HepG2 (cell line): ENCODE data around the gene SSR2. TPM values are rescaled to one million over a fixed set of nuclear protein-coding genes. Genes with fewer than 3 reads are reported as not detected.
A peak's percentile ranks its signal among the peaks of the same experiment; 100 is the strongest.

ENCODE experiments used
- ATAC-seq: fragments of 200-7000 bp; cut with Tn5 transposase; 3 replicates; pipeline ENCODE4 v1.9.1; 2020; ENCODE audit warnings: mild to moderate bottlenecking, moderate library complexity
- BruUV-seq: library from RNA; stranded (reverse); fragments of 400-500 nt; replicated peaks from 2 replicates; lab custom pipeline; 2021; lab: Mats Ljungman, UMichigan
- CTCF ChIA-PET: fragments of 300-600 bp; formaldehyde crosslinking; extraction: SDS; loops from one replicate; lab custom pipeline; 2021; ENCODE audit warnings: low total read pairs, inconsistent platforms, low intra/inter-chr PET ratio; lab: Yijun Ruan, JAX
- POLR2A ChIA-PET: fragments of 350-600 bp; sonication (Branson Sonifier 250); formaldehyde crosslinking; loops from one replicate; lab custom pipeline; 2020; ENCODE audit warnings: antibody characterized with exemption, inconsistent platforms; lab: Yijun Ruan, JAX
- DNase-seq: peaks from one replicate; pipeline ENCODE4 v3.0.0-alpha.2; 2015; ENCODE audit warnings: low spot score
- FAIRE-seq: peaks from 3 replicates; lab custom pipeline; 2011; peaks lifted over from hg19 to GRCh38; lab: Jason Lieb, UNC
- H2AFZ ChIP-seq: one replicate; pipeline ENCODE4 v1.6.1; 2011; ENCODE audit warnings: low read length, inconsistent platforms
- H3K27ac ChIP-seq: fragments of 300-600 bp; 3 replicates; pipeline ENCODE4 v1.8.0; 2011; ENCODE audit warnings: mixed run types, mild to moderate bottlenecking, mixed read lengths, low read length, inconsistent platforms; ENCODE audit not compliant: insufficient read depth; ENCODE audit errors: extremely low read length
- H3K27me3 ChIP-seq, 2 experiments: fragments of 200-600 bp in 1 of 2; 2 replicates in 1 of 2; 3 replicates in 1 of 2; pipeline versions ENCODE4 v1.6.0 to v1.8.0; 2011; ENCODE audit warnings: low read length in 2 of 2, mild to moderate bottlenecking in 2 of 2, moderate library complexity in 2 of 2, inconsistent platforms in 1 of 2; ENCODE audit not compliant: insufficient read depth in 2 of 2, control insufficient read depth in 1 of 2
- H3K36me3 ChIP-seq, 2 experiments: fragments of 200-600 bp in 1 of 2; replicated peaks in 1 of 2; 2 replicates in 1 of 2; 3 replicates in 1 of 2; pipeline versions ENCODE4 v1.5.1 to v1.8.0; 2011; ENCODE audit warnings: low read length in 2 of 2, inconsistent platforms in 1 of 2; ENCODE audit not compliant: insufficient read depth in 2 of 2, control insufficient read depth in 1 of 2
- H3K4me1 ChIP-seq: 2 replicates; pipeline ENCODE4 v1.5.1; 2012; ENCODE audit warnings: low read length, inconsistent platforms; ENCODE audit not compliant: insufficient read depth
- H3K4me2 ChIP-seq: 2 replicates; pipeline ENCODE4 v1.6.0; 2011; ENCODE audit warnings: low read depth, low read length, inconsistent platforms
- H3K4me3 ChIP-seq, 3 experiments: fragments of 200-600 bp in 1 of 3; sonication (generic), shearing (Covaris generic) in 1 of 3; replicated peaks in 1 of 3; 2 replicates each; pipeline ENCODE4 v1.5.1; 2011 to 2016; ENCODE audit warnings: low read length in 3 of 3, inconsistent platforms in 2 of 3, low read depth in 2 of 3, mild to moderate bottlenecking in 2 of 3, control low read depth in 1 of 3, mixed read lengths in 1 of 3; ENCODE audit not compliant: insufficient read depth in 1 of 3
- H3K79me2 ChIP-seq: one replicate; pipeline ENCODE4 v1.6.1; 2011; ENCODE audit warnings: low read length, inconsistent platforms; ENCODE audit not compliant: insufficient read depth
- H3K9ac ChIP-seq: 2 replicates; pipeline ENCODE4 v1.6.0; 2011; ENCODE audit warnings: mild to moderate bottlenecking, low read depth, low read length, inconsistent platforms; ENCODE audit not compliant: insufficient read depth
- H3K9me3 ChIP-seq: 2 replicates; pipeline ENCODE4 v1.5.1; 2012; ENCODE audit warnings: mild to moderate bottlenecking, low read length
- H4K20me1 ChIP-seq: 2 replicates; pipeline ENCODE4 v1.6.0; 2011; ENCODE audit warnings: inconsistent platforms, mild to moderate bottlenecking, low read length, moderate library complexity; ENCODE audit not compliant: insufficient read depth
- POLR2G ChIP-seq: fragments of 200-400 bp; formaldehyde crosslinking; IDR thresholded peaks from 2 replicates; pipeline ENCODE4 v1.6.1; 2018; ENCODE audit warnings: mild to moderate bottlenecking, low read depth, low read length, moderate library complexity
- SMC3 ChIP-seq: IDR thresholded peaks from 2 replicates; pipeline ENCODE4 v1.6.1; 2011; ENCODE audit warnings: low read length, improper control_type of control experiment
- SYNCRIP ChIP-seq: fragments of 200-400 bp; formaldehyde crosslinking; IDR thresholded peaks from 2 replicates; pipeline ENCODE4 v1.6.1; 2018; ENCODE audit warnings: mild to moderate bottlenecking, low read depth, low read length; ENCODE audit not compliant: insufficient read depth
- WIZ ChIP-seq: sonication (generic); formaldehyde crosslinking; IDR thresholded peaks from 2 replicates; pipeline ENCODE4 v1.5.1; 2020; ENCODE audit warnings: mild to moderate bottlenecking, missing genetic modification reagents
- ZBTB7A ChIP-seq: sonication (generic); formaldehyde crosslinking; IDR thresholded peaks from 2 replicates; pipeline ENCODE4 v1.8.0; 2022; ENCODE audit warnings: mild to moderate bottlenecking, missing genetic modification reagents
- ZNF451 ChIP-seq: sonication (generic); formaldehyde crosslinking; IDR thresholded peaks from 2 replicates; pipeline ENCODE4 v1.5.0; 2020; ENCODE audit warnings: mild to moderate bottlenecking, missing genetic modification reagents
- ZZZ3 ChIP-seq: sonication (generic); formaldehyde crosslinking; IDR thresholded peaks from 2 replicates; pipeline ENCODE4 v1.4.0; 2020; ENCODE audit warnings: missing genetic modification reagents, mild to moderate bottlenecking, borderline replicate concordance
- WGBS: methylation state at CpG from one replicate; pipeline ENCODE4 v1.1.6; 2017; ENCODE audit warnings: low lambda C conversion rate; 5-methylcytosine and 5-hydroxymethylcytosine counted together
- in situ Hi-C: cut with HindIII; loops from 2 replicates; pipeline ENCODE4 v1.10.0; 2017; ENCODE audit warnings: low pct_unique_long_range_greater_than_20kb; ENCODE audit not compliant: extremely low pct_ligation_motif_present
- intact Hi-C: fragments of 100-400 bp; cut with micrococcal nuclease; formaldehyde crosslinking; loops from one replicate; pipeline ENCODE4 v1.10.0; 2022; ENCODE audit not compliant: unreplicated experiment
- polyA plus RNA-seq, 8 experiments: library from polyadenylated mRNA; depleted of rRNA in 3 of 8; stranded (reverse) in 7 of 8; unstranded in 1 of 8; fragments of >200 nt; fragmentation: Illumina TruSeq in 4 of 8; extraction: Trizol in 4 of 8; gene quantifications; 2 replicates each; pipeline versions ENCODE4 v1.2.1 to v1.2.3, GENCODE V29; 2011 to 2016; ENCODE audit warnings: low read depth in 4 of 8, missing spikeins in 1 of 8, mixed read lengths in 1 of 8; ENCODE audit not compliant: insufficient read depth in 1 of 8
- total RNA-seq, 5 experiments: library from RNA; depleted of rRNA; stranded (reverse); fragments of >200 nt; fragmentation: Illumina TruSeq; extraction: Trizol; gene quantifications; 2 replicates each; pipeline ENCODE4 v1.2.3, GENCODE V29; 2016; ENCODE audit warnings: low read depth in 1 of 5
- TF ChIP-seq, protein P1 (sequence below): sonication (generic); formaldehyde crosslinking; IDR thresholded peaks from 2 replicates; pipeline ENCODE4 v1.4.0; 2020; ENCODE audit warnings: missing genetic modification reagents
- TF ChIP-seq, protein P2 (sequence below): sonication (generic); formaldehyde crosslinking; IDR thresholded peaks from 2 replicates; pipeline ENCODE4 v1.9.0; 2022; ENCODE audit warnings: low read depth, missing genetic modification reagents
- TF ChIP-seq, protein P3 (sequence below): sonication (generic); formaldehyde crosslinking; IDR thresholded peaks from 2 replicates; pipeline ENCODE4 v1.5.1; 2020; ENCODE audit warnings: mild to moderate bottlenecking, missing genetic modification reagents, moderate library complexity

Gene SSR2
- total and polyA plus RNA-seq, 2 of the 13 experiments (the other 11 are each of a cell fraction or from before 2014, with no cell fraction given), result 284 to 461 TPM

DNA sequence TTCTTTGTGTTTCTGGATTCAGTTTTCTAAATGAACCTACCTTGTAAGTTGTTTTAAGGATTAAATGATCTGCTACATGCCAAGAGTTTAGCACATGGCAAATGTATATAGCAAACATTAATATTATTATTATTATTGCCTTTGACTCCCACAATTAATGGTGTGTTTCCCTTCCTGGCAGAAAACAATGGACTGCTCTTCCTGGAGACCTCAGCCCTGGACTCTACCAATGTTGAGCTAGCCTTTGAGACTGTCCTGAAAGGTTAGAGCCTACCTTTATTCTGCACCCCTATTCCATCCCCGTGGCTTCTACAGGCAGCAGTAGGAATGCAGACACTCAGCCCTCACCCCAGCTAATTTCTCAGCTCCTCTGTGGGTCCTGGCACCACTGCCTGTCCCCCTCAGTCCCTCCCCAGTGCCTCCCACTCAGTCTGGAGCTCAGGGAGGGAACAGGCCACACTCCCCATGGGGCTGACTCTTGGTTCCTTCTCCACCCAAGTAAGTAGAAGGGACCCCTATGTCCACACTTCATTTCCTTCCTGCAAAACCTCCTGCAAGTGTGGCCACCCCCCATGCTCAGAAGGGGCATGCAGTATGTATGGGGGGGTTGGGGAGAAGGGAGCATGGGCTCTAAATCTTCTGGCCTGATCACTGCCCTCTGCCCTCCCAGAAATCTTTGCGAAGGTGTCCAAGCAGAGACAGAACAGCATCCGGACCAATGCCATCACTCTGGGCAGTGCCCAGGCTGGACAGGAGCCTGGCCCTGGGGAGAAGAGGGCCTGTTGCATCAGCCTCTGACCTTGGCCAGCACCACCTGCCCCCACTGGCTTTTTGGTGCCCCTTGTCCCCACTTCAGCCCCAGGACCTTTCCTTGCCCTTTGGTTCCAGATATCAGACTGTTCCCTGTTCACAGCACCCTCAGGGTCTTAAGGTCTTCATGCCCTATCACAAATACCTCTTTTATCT is 49.0 kb upstream of the SSR2 start:
- POLR2A ChIA-PET, result interaction anchor here (0.9 kb wide), 1 partner anchor 136 kb away, joined by 3 read pairs; the partner anchor contains the start of gene KHDC4
- DNase-seq, result no peak
- WGBS, result 31% methylated on average over 3 of the region's 3 CpGs
- TF ChIP-seq WIZ (CRISPR knock-in tag) (no peak), POLR2G (no peak), ZZZ3 (no peak), ZNF451 (CRISPR knock-in tag) (no peak), SYNCRIP (no peak), ZBTB7A (CRISPR knock-in tag) (0 out of 2 replicates have a peak, but pooled peaks have one; percentile 41), SMC3 (no peak)
- TF ChIP-seq, protein P1, sequence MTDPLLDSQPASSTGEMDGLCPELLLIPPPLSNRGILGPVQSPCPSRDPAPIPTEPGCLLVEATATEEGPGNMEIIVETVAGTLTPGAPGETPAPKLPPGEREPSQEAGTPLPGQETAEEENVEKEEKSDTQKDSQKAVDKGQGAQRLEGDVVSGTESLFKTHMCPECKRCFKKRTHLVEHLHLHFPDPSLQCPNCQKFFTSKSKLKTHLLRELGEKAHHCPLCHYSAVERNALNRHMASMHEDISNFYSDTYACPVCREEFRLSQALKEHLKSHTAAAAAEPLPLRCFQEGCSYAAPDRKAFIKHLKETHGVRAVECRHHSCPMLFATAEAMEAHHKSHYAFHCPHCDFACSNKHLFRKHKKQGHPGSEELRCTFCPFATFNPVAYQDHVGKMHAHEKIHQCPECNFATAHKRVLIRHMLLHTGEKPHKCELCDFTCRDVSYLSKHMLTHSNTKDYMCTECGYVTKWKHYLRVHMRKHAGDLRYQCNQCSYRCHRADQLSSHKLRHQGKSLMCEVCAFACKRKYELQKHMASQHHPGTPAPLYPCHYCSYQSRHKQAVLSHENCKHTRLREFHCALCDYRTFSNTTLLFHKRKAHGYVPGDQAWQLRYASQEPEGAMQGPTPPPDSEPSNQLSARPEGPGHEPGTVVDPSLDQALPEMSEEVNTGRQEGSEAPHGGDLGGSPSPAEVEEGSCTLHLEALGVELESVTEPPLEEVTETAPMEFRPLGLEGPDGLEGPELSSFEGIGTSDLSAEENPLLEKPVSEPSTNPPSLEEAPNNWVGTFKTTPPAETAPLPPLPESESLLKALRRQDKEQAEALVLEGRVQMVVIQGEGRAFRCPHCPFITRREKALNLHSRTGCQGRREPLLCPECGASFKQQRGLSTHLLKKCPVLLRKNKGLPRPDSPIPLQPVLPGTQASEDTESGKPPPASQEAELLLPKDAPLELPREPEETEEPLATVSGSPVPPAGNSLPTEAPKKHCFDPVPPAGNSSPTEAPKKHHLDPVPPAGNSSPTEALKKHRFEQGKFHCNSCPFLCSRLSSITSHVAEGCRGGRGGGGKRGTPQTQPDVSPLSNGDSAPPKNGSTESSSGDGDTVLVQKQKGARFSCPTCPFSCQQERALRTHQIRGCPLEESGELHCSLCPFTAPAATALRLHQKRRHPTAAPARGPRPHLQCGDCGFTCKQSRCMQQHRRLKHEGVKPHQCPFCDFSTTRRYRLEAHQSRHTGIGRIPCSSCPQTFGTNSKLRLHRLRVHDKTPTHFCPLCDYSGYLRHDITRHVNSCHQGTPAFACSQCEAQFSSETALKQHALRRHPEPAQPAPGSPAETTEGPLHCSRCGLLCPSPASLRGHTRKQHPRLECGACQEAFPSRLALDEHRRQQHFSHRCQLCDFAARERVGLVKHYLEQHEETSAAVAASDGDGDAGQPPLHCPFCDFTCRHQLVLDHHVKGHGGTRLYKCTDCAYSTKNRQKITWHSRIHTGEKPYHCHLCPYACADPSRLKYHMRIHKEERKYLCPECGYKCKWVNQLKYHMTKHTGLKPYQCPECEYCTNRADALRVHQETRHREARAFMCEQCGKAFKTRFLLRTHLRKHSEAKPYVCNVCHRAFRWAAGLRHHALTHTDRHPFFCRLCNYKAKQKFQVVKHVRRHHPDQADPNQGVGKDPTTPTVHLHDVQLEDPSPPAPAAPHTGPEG (CRISPR knock-in tag), result no peak
- TF ChIP-seq, protein P2, sequence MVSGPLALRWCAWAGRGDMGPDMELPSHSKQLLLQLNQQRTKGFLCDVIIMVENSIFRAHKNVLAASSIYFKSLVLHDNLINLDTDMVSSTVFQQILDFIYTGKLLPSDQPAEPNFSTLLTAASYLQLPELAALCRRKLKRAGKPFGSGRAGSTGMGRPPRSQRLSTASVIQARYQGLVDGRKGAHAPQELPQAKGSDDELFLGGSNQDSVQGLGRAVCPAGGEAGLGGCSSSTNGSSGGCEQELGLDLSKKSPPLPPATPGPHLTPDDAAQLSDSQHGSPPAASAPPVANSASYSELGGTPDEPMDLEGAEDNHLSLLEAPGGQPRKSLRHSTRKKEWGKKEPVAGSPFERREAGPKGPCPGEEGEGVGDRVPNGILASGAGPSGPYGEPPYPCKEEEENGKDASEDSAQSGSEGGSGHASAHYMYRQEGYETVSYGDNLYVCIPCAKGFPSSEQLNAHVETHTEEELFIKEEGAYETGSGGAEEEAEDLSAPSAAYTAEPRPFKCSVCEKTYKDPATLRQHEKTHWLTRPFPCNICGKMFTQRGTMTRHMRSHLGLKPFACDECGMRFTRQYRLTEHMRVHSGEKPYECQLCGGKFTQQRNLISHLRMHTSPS (CRISPR knock-in tag), result 0 out of 2 replicates have a peak, but pooled peaks have one; percentile 24
- TF ChIP-seq, protein P3, sequence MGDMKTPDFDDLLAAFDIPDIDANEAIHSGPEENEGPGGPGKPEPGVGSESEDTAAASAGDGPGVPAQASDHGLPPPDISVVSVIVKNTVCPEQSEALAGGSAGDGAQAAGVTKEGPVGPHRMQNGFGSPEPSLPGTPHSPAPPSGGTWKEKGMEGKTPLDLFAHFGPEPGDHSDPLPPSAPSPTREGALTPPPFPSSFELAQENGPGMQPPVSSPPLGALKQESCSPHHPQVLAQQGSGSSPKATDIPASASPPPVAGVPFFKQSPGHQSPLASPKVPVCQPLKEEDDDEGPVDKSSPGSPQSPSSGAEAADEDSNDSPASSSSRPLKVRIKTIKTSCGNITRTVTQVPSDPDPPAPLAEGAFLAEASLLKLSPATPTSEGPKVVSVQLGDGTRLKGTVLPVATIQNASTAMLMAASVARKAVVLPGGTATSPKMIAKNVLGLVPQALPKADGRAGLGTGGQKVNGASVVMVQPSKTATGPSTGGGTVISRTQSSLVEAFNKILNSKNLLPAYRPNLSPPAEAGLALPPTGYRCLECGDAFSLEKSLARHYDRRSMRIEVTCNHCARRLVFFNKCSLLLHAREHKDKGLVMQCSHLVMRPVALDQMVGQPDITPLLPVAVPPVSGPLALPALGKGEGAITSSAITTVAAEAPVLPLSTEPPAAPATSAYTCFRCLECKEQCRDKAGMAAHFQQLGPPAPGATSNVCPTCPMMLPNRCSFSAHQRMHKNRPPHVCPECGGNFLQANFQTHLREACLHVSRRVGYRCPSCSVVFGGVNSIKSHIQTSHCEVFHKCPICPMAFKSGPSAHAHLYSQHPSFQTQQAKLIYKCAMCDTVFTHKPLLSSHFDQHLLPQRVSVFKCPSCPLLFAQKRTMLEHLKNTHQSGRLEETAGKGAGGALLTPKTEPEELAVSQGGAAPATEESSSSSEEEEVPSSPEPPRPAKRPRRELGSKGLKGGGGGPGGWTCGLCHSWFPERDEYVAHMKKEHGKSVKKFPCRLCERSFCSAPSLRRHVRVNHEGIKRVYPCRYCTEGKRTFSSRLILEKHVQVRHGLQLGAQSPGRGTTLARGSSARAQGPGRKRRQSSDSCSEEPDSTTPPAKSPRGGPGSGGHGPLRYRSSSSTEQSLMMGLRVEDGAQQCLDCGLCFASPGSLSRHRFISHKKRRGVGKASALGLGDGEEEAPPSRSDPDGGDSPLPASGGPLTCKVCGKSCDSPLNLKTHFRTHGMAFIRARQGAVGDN (CRISPR knock-in tag), result peak; percentile 27; the same call in 1 of the 2 replicates

More for the DNA sequence above, 49.0 kb upstream of the SSR2 start:
- no peaks in the 10 kb centered on the region for H3K79me2 ChIP-seq
- H3K27me3 ChIP-seq, result no peaks in the 10 kb centered on the region
- H2AFZ ChIP-seq, result no peak overlapping the region
- no peak overlapping the region for H3K27ac ChIP-seq
- intact Hi-C loops, result loop anchor here (10.0 kb wide), 1 partner anchor 65 kb away; no protein-coding TSS in a partner anchor
- no peaks in the 10 kb centered on the region for H3K9me3 ChIP-seq
- ATAC-seq, result peak; percentile 11; the same call in 2 of the 3 replicates
- H3K4me2 ChIP-seq, result peak overlapping the region; percentile 15
- no peak overlapping the region for H3K9ac ChIP-seq
- H3K4me1 ChIP-seq, result peaks cover 42% of the 10 kb centered on the region
- no TSS peak for BruUV-seq
- in situ Hi-C loops, result loop anchor here (10.0 kb wide), 1 partner anchor 125 kb away; the partner anchor contains the start of gene RXFP4
- H3K4me3 ChIP-seq, result no peak overlapping the region; a peak in 1 of 6 replicates
- CTCF ChIA-PET, result no interaction called here
- H3K36me3 ChIP-seq, result no peaks in the 10 kb centered on the region
- no peaks in the 10 kb centered on the region for H4K20me1 ChIP-seq
- FAIRE-seq, result no peak
